NCI-H82 (cell line): Measurements from ENCODE around the gene FAM13A.

Experiments used
- DNase-seq: peaks from one replicate; lab custom pipeline; 2025; lab: John Stamatoyannopoulos, UW

The FAM13A gene

GRCh38 chr4:88745581-88746163, 311.3 kb downstream of the FAM13A start:
- DNase-seq = no peak

GRCh38 chr4:88745175-88745574, 311.8 kb downstream of the FAM13A start:
- DNase-seq = no peak

GRCh38 chr4:88744609-88745008, 312.4 kb downstream of the FAM13A start:
- no peak for DNase-seq

DNA sequence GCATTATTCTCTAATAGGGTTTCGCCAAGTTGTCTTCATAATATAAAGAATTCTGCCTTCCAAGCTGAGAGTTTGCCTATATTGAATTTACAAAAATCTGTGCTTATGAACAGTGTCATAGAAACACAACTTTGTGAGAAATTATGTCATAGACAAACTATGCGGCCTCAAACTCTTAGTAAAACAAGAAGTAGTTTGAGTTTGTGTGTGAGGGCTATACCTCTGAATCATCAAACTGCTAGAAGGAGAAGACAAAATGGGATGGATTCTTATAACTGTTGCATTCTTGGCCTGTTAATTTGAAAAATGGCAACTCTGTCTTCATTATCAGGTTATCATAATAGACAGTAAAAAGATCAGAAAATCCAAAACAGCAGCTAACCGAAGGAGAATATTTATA, 313.3 kb downstream of the FAM13A start:
- DNase-seq = no peak

- no peak for DNase-seq
Observed at GRCh38 chr4:88742561-88742960, 314.4 kb downstream of the FAM13A start.

DNA sequence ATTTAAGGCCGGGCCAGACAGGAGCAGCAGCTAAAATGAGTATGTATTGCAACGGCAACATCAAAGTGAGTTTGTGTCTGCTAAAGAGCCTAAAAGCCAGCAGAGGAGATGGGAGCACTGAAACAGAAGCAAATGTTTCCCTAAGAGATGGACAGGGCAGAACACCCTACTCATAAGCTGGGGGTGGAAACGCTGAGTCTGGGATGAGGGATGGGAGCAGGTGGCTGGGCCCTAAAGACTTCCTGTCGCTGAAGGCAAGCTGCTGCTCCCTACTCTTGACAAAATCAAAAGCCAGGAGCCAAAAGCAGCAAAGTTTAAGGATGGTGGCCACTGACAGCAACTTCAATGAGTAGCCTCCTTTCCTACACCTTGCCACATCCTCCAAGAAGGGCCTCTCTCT, 318.8 kb downstream of the FAM13A start:
- peak; percentile 16 for DNase-seq

- DNase-seq = no peak
Observed at GRCh38 chr4:88737307-88737941, 319.6 kb downstream of the FAM13A start.

DNA sequence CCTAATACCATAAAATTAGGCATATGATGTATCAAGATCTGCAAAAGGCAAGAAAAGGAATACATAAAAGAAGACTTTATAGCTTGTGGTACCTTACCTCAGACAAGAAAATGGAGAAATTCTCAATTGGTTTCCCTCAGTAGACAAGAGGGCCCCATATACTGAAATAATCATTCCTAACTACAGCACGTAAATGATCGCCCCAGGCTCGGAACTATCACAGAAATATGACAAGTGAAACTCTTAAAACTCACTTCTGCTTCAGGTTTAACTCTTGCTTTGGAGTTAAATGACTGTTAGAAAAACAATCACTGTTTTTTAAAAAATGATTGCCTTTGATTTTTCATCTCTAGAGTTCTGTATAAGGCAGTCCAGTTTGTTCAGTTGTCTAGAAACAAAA, 320.7 kb downstream of the FAM13A start:
- no peak for DNase-seq

DNA sequence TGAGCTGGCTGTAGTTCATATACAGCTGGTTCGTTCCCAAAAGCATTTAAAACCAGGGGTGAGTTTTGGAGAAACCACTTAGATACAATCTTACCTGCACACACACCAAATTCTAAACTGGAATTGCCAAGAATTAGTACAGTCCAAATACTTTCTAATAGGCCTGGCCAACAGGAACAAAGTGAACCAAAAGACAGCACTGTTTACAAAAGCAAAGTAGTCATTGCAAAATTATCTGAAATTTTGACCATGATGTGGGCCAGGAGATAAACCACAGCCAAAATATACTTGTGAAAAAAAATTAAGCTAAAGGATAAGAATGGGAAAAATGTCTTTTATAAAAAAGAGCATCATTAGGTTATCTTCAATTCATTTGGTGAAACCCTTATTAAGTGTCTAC, 321.4 kb downstream of the FAM13A start:
- no peak for DNase-seq

DNA sequence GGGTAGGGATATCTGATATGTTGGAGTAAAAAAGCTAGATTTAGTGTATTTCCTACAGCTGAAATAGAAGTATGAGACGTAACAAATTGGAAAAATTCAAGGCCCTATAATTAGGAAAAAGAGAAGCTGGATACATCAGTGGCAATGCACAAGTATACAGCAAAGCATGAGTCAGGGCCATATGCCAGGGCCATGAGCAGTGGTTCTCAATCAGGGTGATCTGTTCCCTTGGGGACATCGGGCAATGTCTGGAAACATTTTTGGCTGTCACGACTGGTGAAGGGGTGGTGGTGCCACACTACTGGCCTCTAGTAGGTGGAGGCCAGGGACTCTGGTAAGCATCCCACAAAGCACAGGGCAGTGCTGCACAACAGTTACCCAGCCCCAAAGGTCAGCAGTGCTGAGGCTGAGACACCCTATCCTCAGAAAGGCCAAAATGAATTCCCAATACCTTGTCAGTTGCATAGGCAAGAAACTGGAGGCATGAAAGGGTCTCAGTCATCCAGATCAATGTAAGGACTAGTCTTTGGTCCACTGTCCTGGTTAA, 322.5 kb downstream of the FAM13A start:
- no peak for DNase-seq

- no peak for DNase-seq
Observed at GRCh38 chr4:88732714-88733368, 324.1 kb downstream of the FAM13A start.

DNA sequence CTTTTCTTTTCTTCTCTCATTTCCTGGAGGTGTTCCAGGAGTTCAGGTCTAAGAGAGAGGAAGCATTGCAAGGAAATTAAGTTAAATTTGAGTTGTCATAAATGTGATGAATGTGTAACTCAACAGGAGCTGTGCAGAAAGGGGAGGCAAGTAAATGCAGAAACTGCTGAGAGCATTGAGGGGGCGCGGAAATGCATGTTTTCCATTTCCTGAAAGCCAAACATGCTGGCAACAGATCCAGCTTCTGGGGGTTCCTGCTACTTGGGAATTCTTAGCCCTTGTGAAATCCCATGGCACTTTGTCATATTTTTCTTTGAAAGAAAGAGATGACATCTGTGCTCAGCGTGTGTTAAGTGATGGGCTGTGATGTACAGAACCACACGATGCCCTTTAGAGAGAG, 325.6 kb downstream of the FAM13A start:
- no peak for DNase-seq

DNA sequence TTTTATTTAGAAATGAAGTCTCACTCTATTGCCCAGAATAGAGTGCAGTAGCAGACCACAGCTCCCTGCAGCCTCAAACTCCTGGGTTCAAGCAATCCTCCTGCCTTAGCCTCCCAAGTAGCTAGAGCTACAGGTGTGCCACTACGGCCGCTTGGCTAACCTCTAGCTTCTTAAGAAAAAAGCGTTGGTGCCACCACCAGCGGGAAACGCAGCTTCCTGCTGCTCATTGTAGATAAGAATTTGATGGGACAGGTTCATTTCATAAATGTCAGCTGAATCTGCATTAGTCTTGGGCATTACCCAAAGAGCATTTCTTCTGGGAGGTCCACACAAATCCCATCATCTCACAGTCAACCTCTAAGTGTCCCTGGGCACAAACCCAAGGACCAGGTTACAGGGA, 326.2 kb downstream of the FAM13A start:
- DNase-seq = no peak

DNA sequence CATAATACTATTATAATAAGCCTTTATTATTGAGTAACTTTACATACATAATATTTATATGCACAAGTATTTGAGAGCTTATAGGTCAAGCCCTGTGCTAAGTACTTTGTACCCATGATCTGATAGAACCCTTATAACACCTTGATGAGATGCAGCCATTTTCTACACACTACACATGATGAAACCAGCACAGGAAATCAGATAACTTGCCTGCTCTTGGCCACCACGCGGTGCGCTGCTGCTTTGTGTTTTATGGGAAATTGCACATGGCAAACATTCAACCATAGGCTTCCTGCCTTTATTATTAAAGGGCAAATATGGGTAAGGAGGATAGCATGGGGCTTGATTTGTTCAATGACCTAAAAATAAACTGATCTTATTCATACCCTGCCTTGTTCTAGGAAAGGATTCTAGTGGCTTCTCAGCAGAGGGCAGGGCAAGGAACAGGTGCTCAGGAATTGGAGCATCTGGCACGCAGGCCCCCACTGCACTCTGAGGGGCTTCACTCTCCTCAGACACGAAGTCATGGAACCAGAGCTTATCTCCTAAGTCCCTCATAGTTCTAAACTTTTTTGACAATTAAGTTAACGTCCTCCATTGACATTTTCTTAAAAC, 327.7 kb downstream of the FAM13A start:
- DNase-seq = peak; percentile 15

GRCh38 chr4:88728146-88728545, 328.8 kb downstream of the FAM13A start:
- DNase-seq = no peak

DNA sequence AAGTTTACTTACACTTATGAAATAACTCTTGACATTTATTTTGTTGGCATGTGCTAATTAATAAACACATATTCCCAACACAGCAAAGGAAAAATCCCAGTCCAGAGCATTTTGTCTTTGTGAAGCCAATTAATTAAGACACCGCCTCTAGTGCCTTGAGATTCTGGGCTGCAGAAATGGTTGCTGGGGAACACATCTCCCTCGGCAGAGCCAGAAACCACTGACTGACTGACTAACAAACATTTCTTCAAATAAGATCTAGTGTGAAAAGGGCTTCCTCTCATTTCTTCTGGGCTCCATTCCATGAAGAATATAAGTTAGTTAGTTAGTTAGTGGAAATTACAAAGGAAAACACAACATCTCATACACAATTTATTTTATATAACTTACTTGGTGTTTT, 331.0 kb downstream of the FAM13A start:
- DNase-seq = no peak

GRCh38 chr4:88725143-88725542, 331.8 kb downstream of the FAM13A start:
- DNase-seq = no peak

GRCh38 chr4:88724406-88724805, 332.6 kb downstream of the FAM13A start:
- no peak for DNase-seq

GRCh38 chr4:88722828-88723227, 334.2 kb downstream of the FAM13A start:
- no peak for DNase-seq

DNA sequence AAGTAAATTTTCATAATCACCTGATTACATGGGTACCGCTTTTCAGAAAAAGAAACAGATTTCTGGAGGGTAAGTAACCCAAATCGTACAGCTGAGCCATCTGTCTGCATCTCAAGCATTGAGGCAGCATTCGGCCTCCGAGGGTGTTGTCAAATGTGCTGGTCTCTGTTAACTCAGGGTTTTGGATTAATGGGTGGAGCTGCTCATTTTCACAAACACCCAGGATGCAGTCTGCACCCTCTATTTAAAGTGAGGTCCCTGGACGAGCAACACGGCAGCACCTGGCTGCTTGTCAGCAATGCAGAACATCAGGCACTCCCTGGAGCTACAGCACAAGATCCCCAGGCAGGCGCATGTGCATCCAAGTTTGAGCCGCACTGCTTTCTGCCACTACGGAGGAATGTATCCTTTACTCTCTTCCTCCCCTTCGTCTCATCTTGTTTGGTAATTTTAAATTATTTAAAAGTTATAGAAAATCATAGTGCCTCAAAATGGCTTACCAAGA, 334.7 kb downstream of the FAM13A start:
- no peak for DNase-seq

GRCh38 chr4:88720451-88721428, 336.2 kb downstream of the FAM13A start:
- peak; percentile 86 for DNase-seq

DNA sequence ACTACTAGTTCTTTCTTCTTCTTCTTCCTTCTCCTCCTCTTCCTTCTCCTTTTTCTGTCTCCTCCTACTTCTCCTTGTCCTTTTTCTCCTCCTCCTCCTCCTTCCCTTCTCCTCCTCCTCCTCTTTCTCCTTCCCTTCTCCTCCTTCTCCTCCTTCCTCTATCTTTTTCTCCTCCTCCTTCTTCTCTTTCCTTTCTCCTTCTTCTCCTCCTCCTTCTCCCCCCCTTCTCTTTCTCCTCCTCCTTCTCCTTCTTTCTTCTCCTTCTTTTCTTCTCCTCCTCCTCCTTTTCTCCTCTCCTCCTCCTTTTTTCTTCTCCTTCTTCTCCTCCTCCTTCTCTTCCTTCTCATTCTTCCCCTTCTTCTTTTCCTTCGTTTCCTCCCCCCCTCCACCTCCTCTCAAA, 337.6 kb downstream of the FAM13A start:
- DNase-seq = no peak
